ENCODE measurements around the gene PTGIR.

- no peak for TF ChIP-seq EZH2 (IDR thresholded peaks at IDR 0.05)
- no peak for TF ChIP-seq POLR2AphosphoS5 (IDR thresholded peaks at IDR 0.05; ENCODE audit: borderline replicate concordance, low read depth, low read length)
Observed at GRCh38 chr19:46618670-46619231, 6.1 kb downstream of the PTGIR start.

Measured in SK-N-MC (cell line).